Measurements from ENCODE around the gene TEAD4. TPM values are rescaled to one million over a fixed set of nuclear protein-coding genes. Genes with fewer than 3 reads are reported as not detected.

TEAD4 gene
- total RNA-seq, 1 donor = not detected

DNA sequence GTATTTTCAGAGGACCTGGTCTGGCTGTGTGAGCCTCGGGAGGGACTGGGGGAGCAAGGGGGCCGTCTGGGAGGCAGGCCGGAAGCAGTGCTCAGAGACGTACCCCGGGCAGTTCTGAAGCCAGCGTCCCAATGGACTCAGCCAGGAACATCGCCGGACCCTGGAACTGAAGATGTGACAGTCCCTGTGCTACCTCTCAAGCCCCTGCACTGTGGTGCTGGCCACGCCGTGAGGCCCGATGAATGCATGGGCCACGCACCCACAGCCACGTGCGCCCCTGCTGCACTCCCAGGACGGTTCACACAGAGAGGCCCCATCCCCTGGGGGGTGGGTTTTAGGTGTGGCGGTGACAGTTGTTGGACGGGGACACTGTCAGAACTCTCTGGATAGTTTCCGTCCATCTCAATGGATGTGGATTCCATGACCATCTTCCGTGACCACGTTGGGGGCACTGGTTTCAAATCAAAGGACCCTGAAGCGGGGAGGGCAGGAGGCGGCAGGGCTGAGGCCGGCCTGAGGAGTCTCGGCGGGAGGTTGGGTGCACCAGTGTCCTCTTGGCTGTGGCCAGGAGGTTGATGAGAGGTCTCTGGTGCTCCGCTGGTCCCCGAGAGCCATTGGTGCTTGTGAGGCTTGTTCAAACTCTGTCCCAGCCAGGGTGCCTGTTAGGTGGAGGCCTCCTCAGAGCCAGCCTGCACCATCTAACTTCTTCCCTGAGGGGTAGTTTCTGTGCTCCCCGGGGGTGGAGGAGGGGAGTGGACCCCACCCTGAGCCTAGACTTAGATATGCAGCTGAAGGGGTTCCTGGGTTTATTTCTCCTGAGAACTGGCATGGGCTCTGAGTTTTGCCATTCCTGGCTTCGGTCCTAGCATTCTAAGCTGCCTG is 81.7 kb downstream of the TEAD4 start:
- Histone ChIP-seq H3K4me1 (ENCODE audit: insufficient read depth, low read length) (peaks cover 7% of the 10 kb centered on the region), H3K4me3 (ENCODE audit: low read length) (no peak overlapping the region), H3K27me3 (ENCODE audit: insufficient read depth, low read length) (no peaks in the 10 kb centered on the region), H3K9me3 (ENCODE audit: low read depth, low read length) (no peaks in the 10 kb centered on the region)

GRCh38 chr12:3041558-3042164 is 82.5 kb downstream of the TEAD4 start:
- H3K9me3 ChIP-seq (ENCODE audit: low read depth, low read length) = no peaks in the 10 kb centered on the region
- no peaks in the 10 kb centered on the region for H3K27me3 ChIP-seq (ENCODE audit: insufficient read depth, low read length)
- H3K4me1 ChIP-seq (ENCODE audit: insufficient read depth, low read length) = peaks cover 7% of the 10 kb centered on the region
- no peak overlapping the region for H3K4me3 ChIP-seq (ENCODE audit: low read length)

- H3K4me3 ChIP-seq (ENCODE audit: low read length) = no peak overlapping the region
- H3K4me1 ChIP-seq (ENCODE audit: insufficient read depth, low read length) = peaks cover 7% of the 10 kb centered on the region
- no peaks in the 10 kb centered on the region for H3K9me3 ChIP-seq (ENCODE audit: low read depth, low read length)
- H3K27me3 ChIP-seq (ENCODE audit: insufficient read depth, low read length) = no peaks in the 10 kb centered on the region
These were observed 83.2 kb downstream of the TEAD4 start for GRCh38 chr12:3042394-3042793.

- Histone ChIP-seq H3K4me3 (ENCODE audit: low read length) (no peak overlapping the region), H3K27me3 (ENCODE audit: insufficient read depth, low read length) (no peaks in the 10 kb centered on the region), H3K9me3 (ENCODE audit: low read depth, low read length) (no peaks in the 10 kb centered on the region), H3K4me1 (ENCODE audit: insufficient read depth, low read length) (peaks cover 7% of the 10 kb centered on the region)
These were observed 83.6 kb downstream of the TEAD4 start for GRCh38 chr12:3042826-3043225.

- Histone ChIP-seq H3K4me3 (ENCODE audit: low read length) (no peak overlapping the region), H3K4me1 (ENCODE audit: insufficient read depth, low read length) (peaks cover 7% of the 10 kb centered on the region), H3K27me3 (ENCODE audit: insufficient read depth, low read length) (no peaks in the 10 kb centered on the region), H3K9me3 (ENCODE audit: low read depth, low read length) (no peaks in the 10 kb centered on the region)
These were observed 84.2 kb downstream of the TEAD4 start for GRCh38 chr12:3043406-3043805.

DNA sequence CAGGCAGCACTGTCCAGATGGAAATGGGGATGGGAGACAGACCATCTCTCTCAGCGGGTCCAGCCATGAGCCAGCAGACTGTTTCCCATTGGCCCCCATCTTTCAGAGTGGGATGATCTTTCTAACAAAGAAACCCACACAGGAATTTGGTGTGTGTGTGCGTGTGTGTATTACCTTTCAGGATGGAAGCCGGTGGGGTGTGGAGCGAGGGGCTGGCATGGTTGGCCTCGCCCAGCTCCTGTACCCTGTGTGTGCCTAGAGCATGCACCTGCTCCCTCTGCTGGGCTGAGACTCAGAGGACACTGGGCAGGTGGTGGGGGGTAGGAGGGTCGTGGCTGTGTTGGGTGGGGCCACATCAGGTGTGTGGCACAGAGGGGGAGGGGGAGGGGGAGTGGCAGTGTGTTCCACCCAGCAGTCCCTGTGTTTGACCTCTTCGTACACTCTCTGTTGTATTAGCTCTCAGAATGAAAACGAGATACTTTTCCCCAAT is 85.0 kb downstream of the TEAD4 start:
- no peaks in the 10 kb centered on the region for H3K27me3 ChIP-seq (ENCODE audit: insufficient read depth, low read length)

GRCh38 chr12:3045494-3045893 is 86.3 kb downstream of the TEAD4 start:
- H3K27me3 ChIP-seq (ENCODE audit: insufficient read depth, low read length) = no peaks in the 10 kb centered on the region
- H3K4me3 ChIP-seq (ENCODE audit: low read length) = no peak overlapping the region
- H3K9me3 ChIP-seq (ENCODE audit: low read depth, low read length) = no peaks in the 10 kb centered on the region
- H3K4me1 ChIP-seq (ENCODE audit: insufficient read depth, low read length) = peaks cover 7% of the 10 kb centered on the region

More for the DNA sequence above, 85.0 kb downstream of the TEAD4 start:
- Histone ChIP-seq H3K4me3 (ENCODE audit: low read length) (no peak overlapping the region), H3K4me1 (ENCODE audit: insufficient read depth, low read length) (peaks cover 7% of the 10 kb centered on the region), H3K9me3 (ENCODE audit: low read depth, low read length) (no peaks in the 10 kb centered on the region)

DNA sequence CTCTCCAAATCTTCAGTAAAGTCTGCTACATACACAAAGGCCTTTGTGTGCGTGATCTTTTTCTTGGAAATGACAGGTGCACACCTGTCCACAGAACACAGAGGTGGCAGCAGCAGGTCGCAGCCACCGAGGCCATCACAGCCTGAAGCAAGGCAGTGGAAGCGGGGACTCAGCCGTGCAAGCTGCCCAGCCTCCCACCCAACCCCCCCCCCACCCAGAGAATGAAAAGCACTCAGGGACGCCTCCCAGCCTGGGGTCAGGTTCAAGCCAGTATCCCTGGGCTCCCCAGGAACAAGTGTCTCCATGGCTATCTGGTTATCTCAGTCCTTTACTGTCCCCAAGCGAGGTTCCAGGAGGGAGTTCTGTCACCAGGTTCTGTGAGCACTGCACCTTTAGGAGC is 86.8 kb downstream of the TEAD4 start:
- Histone ChIP-seq H3K9me3 (ENCODE audit: low read depth, low read length) (no peaks in the 10 kb centered on the region), H3K27me3 (ENCODE audit: insufficient read depth, low read length) (no peaks in the 10 kb centered on the region), H3K4me3 (ENCODE audit: low read length) (no peak overlapping the region), H3K4me1 (ENCODE audit: insufficient read depth, low read length) (peaks cover 7% of the 10 kb centered on the region)

DNA sequence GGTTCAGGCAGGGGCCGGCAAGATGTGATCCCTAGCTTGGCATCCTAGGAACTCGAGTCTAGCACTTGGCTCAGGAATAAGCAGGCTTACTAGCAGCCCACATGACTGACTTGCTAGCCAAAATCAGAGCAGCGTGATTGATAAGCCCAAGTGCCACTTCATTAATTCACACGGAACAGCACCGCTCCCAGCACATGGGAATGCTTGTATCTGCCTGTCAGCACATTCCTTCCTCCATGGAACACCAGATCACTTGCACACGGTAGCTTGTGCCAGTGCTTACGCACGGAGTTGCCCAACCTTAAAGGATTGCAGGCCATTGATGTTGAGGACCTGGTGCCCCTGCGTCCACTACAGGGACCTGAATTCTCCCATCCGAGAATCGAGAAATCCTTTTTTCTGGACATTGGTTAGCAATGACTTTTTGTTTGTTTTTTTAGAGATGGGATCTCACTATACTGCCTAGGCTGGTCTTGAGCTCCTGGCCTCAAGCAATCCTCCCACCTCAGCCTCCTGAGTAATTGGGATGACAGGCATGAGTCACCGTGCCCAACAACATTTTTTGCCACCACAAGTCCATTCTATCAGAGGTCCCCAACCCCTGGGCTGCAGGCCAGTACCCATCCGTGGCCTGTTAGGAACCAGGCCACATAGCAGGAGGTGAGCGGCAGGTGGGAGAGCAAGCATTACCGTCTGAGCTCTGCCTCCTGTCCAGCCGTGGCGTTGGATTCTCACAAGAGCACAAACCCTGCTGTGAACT is 87.4 kb downstream of the TEAD4 start:
- H3K9me3 ChIP-seq (ENCODE audit: low read depth, low read length) = no peaks in the 10 kb centered on the region
- H3K27me3 ChIP-seq (ENCODE audit: insufficient read depth, low read length) = no peaks in the 10 kb centered on the region
- H3K4me3 ChIP-seq (ENCODE audit: low read length) = no peak overlapping the region
- H3K4me1 ChIP-seq (ENCODE audit: insufficient read depth, low read length) = peaks cover 7% of the 10 kb centered on the region

- no peaks in the 10 kb centered on the region for H3K4me1 ChIP-seq (ENCODE audit: insufficient read depth, low read length)
- no peak overlapping the region for H3K4me3 ChIP-seq (ENCODE audit: low read length)
- no peaks in the 10 kb centered on the region for H3K9me3 ChIP-seq (ENCODE audit: low read depth, low read length)
These were observed 88.8 kb downstream of the TEAD4 start for GRCh38 chr12:3047961-3048360.

DNA sequence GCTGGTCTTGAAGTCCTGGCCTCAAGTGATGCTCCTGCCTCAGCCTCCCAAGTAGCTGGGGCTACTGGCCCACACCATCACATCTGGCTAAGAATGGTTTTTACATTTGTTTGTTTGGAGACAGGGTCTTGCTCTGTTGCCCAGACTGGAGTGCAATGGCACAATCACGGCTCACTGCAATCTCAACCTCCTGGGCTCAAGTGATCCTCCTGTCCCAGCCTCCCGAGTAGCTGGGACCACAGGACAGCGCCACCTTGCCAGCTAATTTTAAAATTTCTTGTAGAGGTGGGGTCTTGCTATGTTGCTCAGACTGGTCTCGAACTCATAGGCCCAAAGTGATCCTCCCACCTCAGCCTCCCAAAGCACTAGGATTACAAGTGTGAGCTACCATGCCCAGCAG is 89.3 kb downstream of the TEAD4 start:
- H3K4me1 ChIP-seq (ENCODE audit: insufficient read depth, low read length) = no peaks in the 10 kb centered on the region
- H3K4me3 ChIP-seq (ENCODE audit: low read length) = no peak overlapping the region
- no peaks in the 10 kb centered on the region for H3K27me3 ChIP-seq (ENCODE audit: insufficient read depth, low read length)
- no peaks in the 10 kb centered on the region for H3K9me3 ChIP-seq (ENCODE audit: low read depth, low read length)

More at GRCh38 chr12:3047961-3048360, 88.8 kb downstream of the TEAD4 start:
- no peaks in the 10 kb centered on the region for H3K27me3 ChIP-seq (ENCODE audit: insufficient read depth, low read length)

DNA sequence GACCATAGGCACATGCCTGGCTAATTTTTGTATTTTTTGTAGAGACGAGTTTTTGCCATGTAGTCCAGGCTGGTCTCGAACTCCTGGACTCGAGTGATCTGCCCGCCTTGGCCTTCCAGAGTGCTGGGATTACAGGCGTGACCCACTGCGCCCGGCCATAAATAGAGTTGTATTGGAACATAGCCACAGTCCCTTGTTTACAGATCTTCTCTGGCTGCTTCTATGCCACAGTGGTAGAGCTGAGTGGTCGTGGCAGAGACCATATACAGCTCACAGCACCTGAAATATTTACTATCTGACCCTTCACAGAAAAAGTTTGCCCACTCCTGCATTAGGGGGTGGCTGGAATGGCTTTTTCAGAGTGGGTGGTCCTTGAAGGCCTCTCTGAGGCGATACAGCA is 90.0 kb downstream of the TEAD4 start:
- H3K4me3 ChIP-seq (ENCODE audit: low read length) = no peak overlapping the region
- H3K4me1 ChIP-seq (ENCODE audit: insufficient read depth, low read length) = no peaks in the 10 kb centered on the region
- H3K9me3 ChIP-seq (ENCODE audit: low read depth, low read length) = no peaks in the 10 kb centered on the region
- H3K27me3 ChIP-seq (ENCODE audit: insufficient read depth, low read length) = no peaks in the 10 kb centered on the region

GRCh38 chr12:3049611-3050249 is 90.5 kb downstream of the TEAD4 start:
- H3K4me1 ChIP-seq (ENCODE audit: insufficient read depth, low read length) = no peaks in the 10 kb centered on the region
- no peaks in the 10 kb centered on the region for H3K9me3 ChIP-seq (ENCODE audit: low read depth, low read length)
- H3K27me3 ChIP-seq (ENCODE audit: insufficient read depth, low read length) = no peaks in the 10 kb centered on the region
- no peak overlapping the region for H3K4me3 ChIP-seq (ENCODE audit: low read length)

DNA sequence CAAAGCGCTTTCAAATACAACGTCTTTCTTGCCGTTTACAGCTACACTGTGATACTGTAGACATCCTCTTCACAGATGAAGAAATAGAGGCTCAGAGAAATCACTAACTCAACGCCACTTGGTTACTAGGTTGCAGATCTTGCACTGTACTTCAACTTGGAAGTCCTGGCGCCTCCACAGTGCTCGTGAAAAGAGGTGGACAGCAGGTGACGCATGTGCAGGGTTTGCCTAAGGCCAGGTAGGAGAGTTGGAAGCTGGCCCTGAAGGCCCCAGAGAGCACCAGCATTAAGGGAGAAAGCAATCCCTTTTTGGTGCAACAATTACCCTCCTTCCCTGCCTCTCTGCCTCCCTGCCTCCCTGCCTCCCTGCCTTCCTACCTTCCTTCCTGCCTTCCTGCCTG is 95.2 kb downstream of the TEAD4 start:
- Histone ChIP-seq H3K27me3 (ENCODE audit: insufficient read depth, low read length) (no peaks in the 10 kb centered on the region), H3K4me3 (ENCODE audit: low read length) (no peak overlapping the region), H3K4me1 (ENCODE audit: insufficient read depth, low read length) (no peaks in the 10 kb centered on the region), H3K9me3 (ENCODE audit: low read depth, low read length) (no peaks in the 10 kb centered on the region)

All from mononuclear cell (primary cell).